CMK (cell line): ENCODE results near the gene TRMT10C.
"Not testable (repeated sequence)": the region's sequence is repeated elsewhere in the genome, so short reads cannot be mapped to it uniquely, and the experiment has no call there.

Experiments used
- DNase-seq: peaks from one replicate; pipeline ENCODE4 v3.0.0-alpha.2; 2010; ENCODE audit warnings: low read depth

TRMT10C gene

GRCh38 chr3:101561630-101562328 is at the start of gene TRMT10C:
TRMT10C (plus strand) TSS chr3:101561868; CDS start chr3:101564782, 2,914 bp downstream.
- peak; percentile 62 for DNase-seq

GRCh38 chr3:101512396-101512645 is 49.3 kb upstream of the TRMT10C start:
- no peak for DNase-seq

GRCh38 chr3:101512646-101513418 is 48.8 kb upstream of the TRMT10C start, which contains the start of gene SENP7:
SENP7 (minus strand) TSS chr3:101513212; CDS start chr3:101513130, 82 bp downstream.
- peak; percentile 42 for DNase-seq

GRCh38 chr3:101513419-101513986 is 48.2 kb upstream of the TRMT10C start:
- no peak for DNase-seq

GRCh38 chr3:101518421-101518871 is 43.2 kb upstream of the TRMT10C start:
- DNase-seq = no peak

- DNase-seq = no peak
Measured at GRCh38 chr3:101519685-101520365, 41.8 kb upstream of the TRMT10C start.

GRCh38 chr3:101521211-101521701 is 40.4 kb upstream of the TRMT10C start:
- no peak for DNase-seq

GRCh38 chr3:101527441-101527840 is 34.2 kb upstream of the TRMT10C start:
- no peak for DNase-seq

GRCh38 chr3:101527906-101528305 is 33.8 kb upstream of the TRMT10C start:
- DNase-seq = no peak

- DNase-seq = peak; percentile 81
Measured at GRCh38 chr3:101529816-101530685, 31.6 kb upstream of the TRMT10C start.

GRCh38 chr3:101530686-101531047 is 31.0 kb upstream of the TRMT10C start:
- no peak for DNase-seq

GRCh38 chr3:101531473-101532086 is 30.1 kb upstream of the TRMT10C start:
- DNase-seq = no peak

GRCh38 chr3:101532783-101533602 is 28.7 kb upstream of the TRMT10C start:
- no peak for DNase-seq

- no peak for DNase-seq
Measured at GRCh38 chr3:101533603-101533968, 28.1 kb upstream of the TRMT10C start.

GRCh38 chr3:101535221-101535620 is 26.4 kb upstream of the TRMT10C start:
- DNase-seq = no peak

GRCh38 chr3:101536266-101536665 is 25.4 kb upstream of the TRMT10C start:
- no peak for DNase-seq

GRCh38 chr3:101536955-101537354 is 24.7 kb upstream of the TRMT10C start:
- not testable (repeated sequence) for DNase-seq

GRCh38 chr3:101542957-101543356 is 18.7 kb upstream of the TRMT10C start:
- no peak for DNase-seq

- no peak for DNase-seq
Measured at GRCh38 chr3:101544161-101544850, 17.4 kb upstream of the TRMT10C start.
